ENCODE results near the gene GHR.
"Not testable (repeated sequence)": the region's sequence is repeated elsewhere in the genome, so short reads cannot be mapped to it uniquely, and the experiment has no call there.

The GHR gene

GRCh38 chr5:42721484-42721883 lies 298.2 kb downstream of the GHR start:
- no peak overlapping the region for H3K4me3 Mint-ChIP-seq
- peaks cover 18% of the 10 kb centered on the region for H3K27me3 Mint-ChIP-seq
- H3K4me1 Mint-ChIP-seq (ENCODE audit: low read depth) = peaks cover 18% of the 10 kb centered on the region
- H3K9me3 Mint-ChIP-seq = no peaks in the 10 kb centered on the region
- H3K27ac Mint-ChIP-seq = no peak overlapping the region
- no peaks in the 10 kb centered on the region for H3K36me3 Mint-ChIP-seq (ENCODE audit: low read depth)

DNA sequence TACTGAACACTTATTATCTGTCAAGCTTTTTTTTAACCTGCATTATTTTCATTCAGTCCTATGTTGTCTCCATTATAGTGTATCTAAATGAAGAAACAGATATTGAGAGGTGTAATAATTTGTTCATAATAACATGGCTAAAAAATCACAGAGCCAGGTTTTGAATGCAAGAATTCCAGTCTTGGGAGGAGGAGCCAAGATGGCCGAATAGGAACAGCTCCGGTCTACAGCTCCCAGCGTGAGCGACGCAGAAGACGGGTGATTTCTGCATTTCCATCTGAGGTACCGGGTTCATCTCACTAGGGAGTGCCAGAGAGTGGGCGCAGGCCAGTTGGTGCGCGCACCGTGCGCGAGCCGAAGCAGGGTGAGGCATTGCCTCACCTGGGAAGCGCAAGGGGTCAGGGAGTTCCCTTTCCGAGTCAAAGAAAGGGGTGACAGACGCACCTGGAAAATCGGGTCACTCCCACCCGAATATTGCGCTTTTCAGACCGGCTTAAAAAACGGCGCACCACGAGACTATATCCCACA lies 311.4 kb downstream of the GHR start:
- H3K27ac Mint-ChIP-seq; H3K36me3 Mint-ChIP-seq (ENCODE audit: low read depth); H3K4me3 Mint-ChIP-seq; H3K9me3 Mint-ChIP-seq; H3K27me3 Mint-ChIP-seq; H3K4me1 Mint-ChIP-seq (ENCODE audit: low read depth): not testable (repeated sequence)

DNA sequence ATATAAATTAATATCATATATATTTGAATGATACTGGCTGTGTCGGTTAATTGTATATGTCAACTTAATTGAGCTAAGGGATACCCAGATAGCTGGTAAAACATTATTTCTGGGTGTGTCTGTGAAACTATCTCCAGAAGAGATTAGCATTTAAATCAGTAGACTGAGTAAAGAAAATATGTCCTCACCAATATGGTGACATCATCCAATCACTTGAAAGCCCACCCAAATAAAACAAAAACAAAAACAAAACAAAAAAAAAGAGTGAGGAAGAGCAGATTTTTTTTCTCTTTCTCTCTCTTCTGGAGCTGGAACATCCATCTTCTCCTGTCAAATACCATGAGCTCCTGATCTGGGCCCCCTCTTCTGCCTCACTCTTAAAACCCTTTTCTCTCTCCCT lies 317.7 kb downstream of the GHR start:
- Mint-ChIP-seq H3K4me3 (no peak overlapping the region), H3K36me3 (ENCODE audit: low read depth) (no peaks in the 10 kb centered on the region), H3K27me3 (no peaks in the 10 kb centered on the region), H3K9me3 (no peaks in the 10 kb centered on the region), H3K27ac (no peak overlapping the region), H3K4me1 (ENCODE audit: low read depth) (no peaks in the 10 kb centered on the region)

DNA sequence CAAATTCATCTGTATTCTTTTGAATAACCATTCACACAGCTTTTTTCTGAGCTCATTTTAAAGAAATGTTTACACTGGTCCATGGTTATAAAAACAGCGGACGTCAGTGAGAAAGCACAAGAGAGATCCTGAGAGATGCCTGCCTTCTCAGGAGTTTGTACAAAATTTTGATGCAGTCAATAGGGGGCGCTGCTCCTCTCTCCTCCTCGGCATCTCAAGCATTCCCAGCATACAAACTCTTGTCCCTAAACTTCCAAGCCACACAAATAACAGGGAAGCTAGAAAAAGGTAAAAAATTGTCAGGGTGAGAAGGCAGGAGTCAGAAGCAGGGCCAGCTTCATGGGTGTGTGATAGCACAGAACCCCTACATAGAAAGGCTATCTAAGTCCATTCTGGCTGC lies 322.2 kb downstream of the GHR start:
- no peaks in the 10 kb centered on the region for H3K9me3 Mint-ChIP-seq
- H3K36me3 Mint-ChIP-seq (ENCODE audit: low read depth) = no peaks in the 10 kb centered on the region
- H3K4me1 Mint-ChIP-seq (ENCODE audit: low read depth) = peaks cover 6% of the 10 kb centered on the region
- no peak overlapping the region for H3K4me3 Mint-ChIP-seq
- no peak overlapping the region for H3K27ac Mint-ChIP-seq
- no peaks in the 10 kb centered on the region for H3K27me3 Mint-ChIP-seq

- peaks cover 6% of the 10 kb centered on the region for H3K4me1 Mint-ChIP-seq (ENCODE audit: low read depth)
- no peak overlapping the region for H3K4me3 Mint-ChIP-seq
- no peaks in the 10 kb centered on the region for H3K9me3 Mint-ChIP-seq
- H3K27me3 Mint-ChIP-seq = no peaks in the 10 kb centered on the region
- H3K27ac Mint-ChIP-seq = no peak overlapping the region
- no peaks in the 10 kb centered on the region for H3K36me3 Mint-ChIP-seq (ENCODE audit: low read depth)
Observed at GRCh38 chr5:42745856-42746255, 322.6 kb downstream of the GHR start.

DNA sequence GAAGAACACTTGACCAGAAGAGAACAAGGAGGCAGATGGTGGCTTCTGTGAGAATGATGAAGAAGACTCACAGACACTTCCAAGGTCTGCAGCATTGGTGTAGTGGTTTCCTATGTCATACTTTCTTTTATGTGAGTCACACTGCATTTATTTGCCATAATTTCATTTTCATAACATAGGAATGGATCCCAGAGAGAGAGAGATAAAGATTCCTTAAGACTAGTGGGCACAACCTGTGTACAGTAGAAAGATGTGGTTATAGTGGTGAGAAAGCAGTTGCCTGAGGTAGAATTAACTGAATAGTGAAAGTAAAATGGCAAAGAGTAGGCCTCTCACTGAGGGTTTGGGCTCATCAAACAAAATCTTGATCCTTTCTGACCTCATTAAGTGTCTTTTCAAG lies 325.8 kb downstream of the GHR start:
- H3K36me3 Mint-ChIP-seq (ENCODE audit: low read depth) = no peaks in the 10 kb centered on the region
- H3K27me3 Mint-ChIP-seq = no peaks in the 10 kb centered on the region
- H3K27ac Mint-ChIP-seq = no peak overlapping the region
- no peak overlapping the region for H3K4me3 Mint-ChIP-seq
- H3K4me1 Mint-ChIP-seq (ENCODE audit: low read depth) = peaks cover 6% of the 10 kb centered on the region
- H3K9me3 Mint-ChIP-seq = no peaks in the 10 kb centered on the region

- no peaks in the 10 kb centered on the region for H3K27me3 Mint-ChIP-seq
- no peaks in the 10 kb centered on the region for H3K36me3 Mint-ChIP-seq (ENCODE audit: low read depth)
- no peaks in the 10 kb centered on the region for H3K9me3 Mint-ChIP-seq
- H3K27ac Mint-ChIP-seq = no peak overlapping the region
- H3K4me3 Mint-ChIP-seq = no peak overlapping the region
- H3K4me1 Mint-ChIP-seq (ENCODE audit: low read depth) = peaks cover 6% of the 10 kb centered on the region
Observed at GRCh38 chr5:42750507-42750906, 327.3 kb downstream of the GHR start.

DNA sequence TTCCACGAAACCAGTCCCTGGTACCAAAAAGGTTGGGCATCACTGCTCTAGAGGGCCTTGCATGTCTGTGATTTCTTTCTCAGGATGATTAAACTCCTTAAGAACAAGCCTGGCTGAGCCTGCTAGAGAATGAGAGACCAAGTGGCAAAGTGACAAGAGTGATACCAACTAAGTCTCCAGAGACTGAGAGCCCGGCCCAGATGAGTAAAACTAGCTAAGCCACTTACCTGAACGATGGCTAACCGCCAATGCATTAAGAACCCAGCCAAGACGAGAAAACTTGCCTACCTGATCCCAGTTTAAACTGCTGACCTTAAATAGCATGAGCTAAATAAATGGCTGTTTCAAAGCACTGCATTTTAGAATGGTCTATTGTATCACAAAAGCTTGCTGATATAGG lies 327.8 kb downstream of the GHR start:
- H3K4me3 Mint-ChIP-seq = no peak overlapping the region
- no peaks in the 10 kb centered on the region for H3K27me3 Mint-ChIP-seq
- H3K36me3 Mint-ChIP-seq (ENCODE audit: low read depth) = no peaks in the 10 kb centered on the region
- H3K9me3 Mint-ChIP-seq = no peaks in the 10 kb centered on the region
- peaks cover 6% of the 10 kb centered on the region for H3K4me1 Mint-ChIP-seq (ENCODE audit: low read depth)
- no peak overlapping the region for H3K27ac Mint-ChIP-seq

DNA sequence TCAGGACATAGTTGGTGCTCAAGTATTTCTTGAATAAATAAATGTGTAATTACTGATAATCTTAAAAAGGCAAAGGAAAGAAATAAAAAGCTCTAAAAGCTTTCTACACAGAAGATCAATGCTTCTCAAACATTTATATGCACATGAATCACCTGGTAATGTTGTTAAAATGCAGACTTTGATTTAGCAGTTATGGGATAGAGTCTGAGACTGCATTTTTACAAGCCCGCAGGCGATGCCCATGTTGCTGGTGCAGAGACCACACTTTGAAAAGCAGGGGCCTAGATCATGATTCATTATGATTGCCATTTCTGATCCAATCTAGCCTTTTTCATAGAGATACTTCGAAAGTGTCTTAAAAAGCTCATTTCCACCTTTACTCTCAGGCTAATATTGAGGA lies 329.9 kb downstream of the GHR start:
- H3K27ac Mint-ChIP-seq = no peak overlapping the region
- no peaks in the 10 kb centered on the region for H3K27me3 Mint-ChIP-seq
- no peaks in the 10 kb centered on the region for H3K36me3 Mint-ChIP-seq (ENCODE audit: low read depth)
- no peaks in the 10 kb centered on the region for H3K9me3 Mint-ChIP-seq
- H3K4me3 Mint-ChIP-seq = no peak overlapping the region
- H3K4me1 Mint-ChIP-seq (ENCODE audit: low read depth) = peaks cover 9% of the 10 kb centered on the region

DNA sequence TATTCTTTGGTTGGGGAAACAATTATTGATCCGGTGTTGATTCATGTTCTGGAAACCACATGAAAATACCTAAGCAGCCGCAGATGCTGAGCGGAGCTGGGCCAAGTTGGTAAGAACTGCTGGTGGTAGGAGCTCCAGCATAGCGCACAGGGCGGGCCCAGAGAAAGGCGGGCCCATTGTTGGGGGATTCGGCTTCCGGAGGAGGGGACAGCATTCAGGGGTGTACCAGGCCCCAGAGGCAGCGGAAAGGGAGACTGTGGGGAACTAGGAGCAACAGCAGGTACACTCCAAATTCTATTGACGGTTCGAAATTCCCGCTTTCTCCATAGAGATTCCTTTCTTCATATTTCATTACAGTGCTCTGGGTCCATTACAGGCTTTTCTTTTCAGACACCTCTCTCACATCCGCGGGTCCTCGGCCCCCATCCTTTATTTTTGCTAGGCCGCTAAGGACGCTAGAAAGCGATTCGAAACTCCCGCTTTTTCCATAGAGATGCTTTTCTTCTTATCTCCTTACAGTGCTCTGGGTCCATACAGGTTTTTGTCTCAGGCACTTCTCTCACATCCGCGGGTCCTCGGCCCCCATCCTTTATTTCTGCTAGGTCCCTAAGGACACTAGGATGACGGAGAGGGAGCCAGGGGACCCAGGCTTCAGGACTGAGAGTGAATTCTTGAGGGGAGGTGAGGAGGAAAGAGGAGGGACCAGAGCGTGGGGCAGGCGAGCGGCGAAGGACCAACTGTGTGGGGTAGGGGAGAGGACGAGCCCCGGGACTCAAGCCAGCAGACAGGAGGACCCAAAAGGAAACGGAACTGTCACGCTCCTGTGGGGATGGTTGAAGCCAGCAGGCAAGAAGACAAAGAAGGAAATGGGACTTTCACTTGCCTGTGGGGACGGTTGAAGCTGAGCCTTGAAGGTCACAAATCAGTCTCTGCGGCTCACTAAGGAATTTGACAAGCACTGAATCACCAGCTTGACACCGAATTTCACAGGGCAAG lies 333.7 kb downstream of the GHR start, which contains the start of gene CCDC152:
CCDC152 (plus strand) TSS at position 213 of the 996 bp plus-strand sequence. CDS start 2,304 bp downstream, outside the sequence.
- peak within 1 kb of the TSS; percentile 80 for H3K4me3 Mint-ChIP-seq
- H3K36me3 Mint-ChIP-seq (ENCODE audit: low read depth) = no peaks in the 10 kb centered on the region
- H3K9me3 Mint-ChIP-seq = no peaks in the 10 kb centered on the region
- peak within 1 kb of the TSS; percentile 45 for H3K27ac Mint-ChIP-seq
- peaks cover 11% of the 10 kb centered on the region for H3K4me1 Mint-ChIP-seq (ENCODE audit: low read depth)
- H3K27me3 Mint-ChIP-seq = peaks cover 4% of the 10 kb centered on the region

GRCh38 chr5:42759456-42759855 lies 336.2 kb downstream of the GHR start:
- Mint-ChIP-seq H3K4me3 (no peak overlapping the region), H3K27ac (no peak overlapping the region), H3K9me3 (no peaks in the 10 kb centered on the region), H3K4me1 (ENCODE audit: low read depth) (peaks cover 11% of the 10 kb centered on the region), H3K36me3 (ENCODE audit: low read depth) (peaks cover 5% of the 10 kb centered on the region), H3K27me3 (peaks cover 4% of the 10 kb centered on the region)

DNA sequence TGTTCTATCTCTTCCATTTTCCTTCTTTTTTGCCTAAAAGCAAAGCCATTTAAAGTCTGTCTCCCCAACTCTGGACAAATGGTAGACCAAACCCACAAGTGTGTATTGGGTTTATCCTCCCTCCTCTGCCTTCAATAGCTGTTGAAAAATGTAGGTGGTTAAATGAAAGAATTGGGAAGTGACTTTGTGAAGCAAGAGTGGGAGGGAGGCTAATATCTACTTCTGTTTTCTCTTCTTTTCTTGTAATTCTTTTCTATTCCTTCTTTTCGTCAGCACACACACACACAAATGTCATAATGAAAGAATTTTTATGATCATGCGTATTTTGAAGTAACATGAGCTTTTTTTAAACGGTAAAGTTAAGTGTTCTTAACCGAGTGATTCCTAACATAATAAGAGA lies 337.2 kb downstream of the GHR start:
- Mint-ChIP-seq H3K27ac (no peak overlapping the region), H3K9me3 (no peaks in the 10 kb centered on the region), H3K27me3 (peaks cover 4% of the 10 kb centered on the region), H3K36me3 (ENCODE audit: low read depth) (peaks cover 5% of the 10 kb centered on the region), H3K4me1 (ENCODE audit: low read depth) (peaks cover 11% of the 10 kb centered on the region), H3K4me3 (no peak overlapping the region)

- Mint-ChIP-seq H3K4me3 (no peak overlapping the region), H3K4me1 (ENCODE audit: low read depth) (peaks cover 11% of the 10 kb centered on the region), H3K27ac (no peak overlapping the region), H3K9me3 (no peaks in the 10 kb centered on the region), H3K27me3 (peaks cover 4% of the 10 kb centered on the region), H3K36me3 (ENCODE audit: low read depth) (peaks cover 5% of the 10 kb centered on the region)
Observed at GRCh38 chr5:42761791-42762190, 338.6 kb downstream of the GHR start.

DNA sequence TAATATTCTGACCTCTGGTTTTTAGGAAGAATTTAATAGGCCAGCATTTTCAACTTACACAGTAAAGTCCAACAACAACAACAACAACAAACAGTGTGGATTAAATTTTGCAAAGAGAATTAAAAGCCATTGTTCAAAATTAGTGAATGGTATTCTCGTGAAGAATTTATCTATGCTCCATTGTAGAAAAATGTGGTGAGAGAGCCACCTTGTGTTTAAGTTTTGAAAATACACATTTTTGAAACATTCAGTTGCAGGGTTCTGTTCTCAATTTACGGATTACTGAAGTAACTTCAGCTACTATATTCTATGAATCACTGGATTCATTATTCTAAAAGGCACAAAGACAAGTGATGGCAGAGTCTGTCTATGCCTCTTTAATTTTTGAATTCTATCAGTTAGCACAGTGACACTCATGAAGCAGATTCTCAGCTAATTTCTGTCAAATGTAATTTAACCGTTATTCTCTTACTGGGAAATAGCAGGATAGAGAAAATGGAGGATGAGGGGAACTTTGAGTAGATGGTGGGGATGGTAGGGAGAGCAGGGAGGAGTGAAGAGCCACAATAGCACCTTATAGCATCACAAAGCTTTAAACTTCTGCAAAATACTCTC lies 344.4 kb downstream of the GHR start:
- H3K4me3 Mint-ChIP-seq = no peak overlapping the region
- no peak overlapping the region for H3K27ac Mint-ChIP-seq
- peaks cover under 1% of the 10 kb centered on the region for H3K27me3 Mint-ChIP-seq
- H3K36me3 Mint-ChIP-seq (ENCODE audit: low read depth) = peaks cover 12% of the 10 kb centered on the region
- H3K9me3 Mint-ChIP-seq = no peaks in the 10 kb centered on the region
- no peaks in the 10 kb centered on the region for H3K4me1 Mint-ChIP-seq (ENCODE audit: low read depth)

GRCh38 chr5:42768106-42768504 lies 344.9 kb downstream of the GHR start:
- Mint-ChIP-seq H3K4me1 (ENCODE audit: low read depth) (no peaks in the 10 kb centered on the region), H3K27me3 (peaks cover 4% of the 10 kb centered on the region), H3K36me3 (ENCODE audit: low read depth) (peaks cover 12% of the 10 kb centered on the region), H3K4me3 (no peak overlapping the region), H3K9me3 (no peaks in the 10 kb centered on the region), H3K27ac (no peak overlapping the region)
